Posterior vena cava (tissue), 2 donors: ENCODE results near the gene NAIP. TPM values are rescaled to one million over a fixed set of nuclear protein-coding genes. Genes with fewer than 3 reads are reported as not detected.
"Not testable (repeated sequence)": the region's sequence is repeated elsewhere in the genome, so short reads cannot be mapped to it uniquely, and the experiment has no call there.

ENCODE experiments used
- DNase-seq: peaks from one replicate; pipeline ENCODE4 v3.0.0-alpha.2; 2020; ENCODE audit warnings: low spot score
- intact Hi-C, 2 donors: fragments of 100-400 bp; cut with DNase I; formaldehyde crosslinking; loops; one replicate each; pipeline versions ENCODE4 v1.14.1 to v1.14.2; 2022 to 2023
- total RNA-seq, 2 donors: library from RNA; stranded (reverse); fragmentation: NEBNext Ultra II Directional; extraction: Animal tissue kit (Norgen Biotek cat#: 25700); gene quantifications; one replicate each; pipeline ENCODE4 v1.2.1, GENCODE V29; 2021
- donor health status: DM: yes; HTN: yes; CAD: no.
- donor health status: DM: yes; HTN: yes; CAD: no.

The NAIP gene
- total RNA-seq, 2 donors from 2014 or later: 21.2 to 49.5 TPM

DNA sequence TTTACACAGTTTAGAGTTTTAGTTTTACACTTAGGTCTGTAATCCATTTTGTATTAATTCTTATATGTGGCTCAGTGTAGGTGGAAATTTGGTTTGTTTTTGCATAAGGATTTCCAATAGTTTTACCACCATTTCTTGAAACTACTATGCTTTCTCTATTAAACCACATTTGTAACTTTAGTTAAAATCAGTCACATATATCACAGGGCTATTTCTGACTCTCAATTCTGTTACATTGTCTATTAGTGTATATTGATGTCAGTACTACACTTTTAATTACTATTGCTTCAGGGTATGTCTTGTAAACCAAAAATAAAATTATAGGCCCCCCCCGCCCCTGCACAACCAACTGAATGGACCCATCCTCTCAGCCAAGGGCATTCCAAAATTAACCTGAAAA lies 92.6 kb downstream of the NAIP start:
- intact Hi-C loops, DNase-seq: not testable (repeated sequence)

GRCh38 chr5:70931709-70932368 lies 93.3 kb downstream of the NAIP start:
- intact Hi-C loops, DNase-seq: not testable (repeated sequence)

DNA sequence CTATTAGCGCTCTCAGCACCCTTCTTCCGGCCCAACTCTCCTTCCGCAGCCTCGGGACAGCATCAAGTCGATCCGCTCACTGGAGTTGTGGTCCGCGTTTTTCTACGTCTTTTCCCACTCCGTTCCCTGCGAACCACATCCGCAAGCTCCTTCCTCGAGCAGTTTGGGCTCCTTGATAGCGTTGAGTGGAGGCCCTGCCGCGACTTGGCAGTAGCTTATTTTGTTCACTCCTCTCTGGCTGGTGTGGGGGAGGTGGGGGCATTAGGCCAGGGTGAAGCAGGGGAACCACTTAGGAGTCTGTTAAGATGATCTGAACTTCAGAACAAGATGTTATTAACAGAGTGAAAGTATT lies 100.0 kb downstream of the NAIP start:
- intact Hi-C loops, DNase-seq: not testable (repeated sequence)

Other genes starting within 250 kb of the NAIP start
- 1 to 10 TPM; 6.0 to 8.9 TPM for gene SERF1A, start 124.7 kb downstream of the NAIP start, total RNA-seq
- gene SMN1, start 100.3 kb downstream of the NAIP start, total RNA-seq: 10 to 100 TPM; 30.8 to 33.2 TPM
- gene GTF2H2, start 42.3 kb upstream of the NAIP start, total RNA-seq: 10 to 100 TPM; 20.7 to 23.5 TPM